Activated effector memory CD4-positive, alpha-beta T cell treated with Interleukin-2 at 50 U/mL for 16 hours (primary cell): ENCODE data around the gene DONSON.

ENCODE experiments used
- DNase-seq: peaks from one replicate; pipeline ENCODE4 v3.0.0-alpha.2; 2020

Gene DONSON

DNA sequence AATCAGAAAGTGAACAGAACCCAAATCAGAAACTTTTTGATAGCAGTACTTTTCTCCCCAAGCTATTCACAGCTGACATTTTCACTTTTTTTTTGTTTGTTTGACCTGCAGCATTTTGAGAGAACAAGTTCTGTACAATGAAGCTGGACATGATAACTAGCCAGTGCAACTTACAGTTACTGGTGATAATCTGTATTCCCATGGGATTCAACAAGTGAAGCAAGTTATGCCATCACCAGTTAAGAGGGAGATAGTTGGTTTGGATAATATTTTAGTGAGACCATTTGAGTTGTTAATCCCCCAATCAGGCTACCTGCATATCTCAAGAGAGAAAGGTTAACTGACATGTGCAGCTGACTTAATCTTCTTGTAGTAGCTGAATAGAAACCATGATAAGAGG is 27.5 kb downstream of the DONSON start:
- no peak for DNase-seq

DNA sequence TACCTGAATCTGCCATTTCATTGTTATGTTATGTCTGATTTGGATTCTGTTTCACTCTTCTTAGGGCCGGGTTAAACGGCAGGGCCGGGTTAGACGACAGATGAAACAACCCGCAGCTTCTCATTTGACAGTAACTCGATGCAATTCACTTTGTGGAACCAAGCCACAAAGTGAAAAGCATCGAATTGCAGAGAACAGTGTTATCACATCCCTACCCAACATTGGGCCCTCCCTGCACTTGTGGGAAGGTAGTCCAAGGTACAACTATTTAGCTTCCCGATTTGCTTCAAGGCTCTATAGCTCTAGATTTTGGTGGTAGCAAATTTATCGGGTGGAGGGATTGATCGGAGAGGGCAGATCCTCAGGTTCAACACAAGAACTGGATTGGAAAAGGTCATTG is 28.7 kb downstream of the DONSON start:
- no peak for DNase-seq

DNA sequence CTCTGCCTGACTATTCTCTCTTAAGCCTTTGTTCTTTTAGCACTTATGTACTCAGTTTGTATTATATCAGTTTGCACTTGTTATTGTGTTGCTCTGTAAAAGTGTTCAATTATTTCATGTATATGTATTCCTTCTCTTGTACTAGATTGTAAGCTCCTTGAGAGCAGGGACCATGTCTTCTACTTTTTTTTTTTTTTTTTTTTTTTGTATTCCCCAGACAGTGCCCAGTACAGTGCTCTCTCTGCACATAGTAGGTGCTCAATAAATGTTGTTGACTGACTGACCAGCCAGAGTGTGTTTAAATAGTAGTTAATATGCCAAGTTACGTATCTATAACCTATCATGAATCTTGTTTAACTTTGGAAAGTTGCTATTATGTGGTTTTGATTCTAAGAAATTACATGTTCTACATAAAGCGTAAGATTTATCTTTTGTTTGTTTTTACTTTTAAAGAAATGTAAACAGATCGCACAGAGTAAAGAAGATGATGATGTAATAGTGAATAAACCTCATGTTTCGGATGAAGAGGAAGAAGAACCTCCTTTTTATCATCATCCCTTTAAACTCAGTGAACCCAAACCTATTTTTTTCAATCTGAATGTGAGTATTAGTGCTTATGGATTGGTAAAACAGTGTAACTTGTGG is 29.6 kb downstream of the DONSON start:
- DNase-seq = no peak

DNA sequence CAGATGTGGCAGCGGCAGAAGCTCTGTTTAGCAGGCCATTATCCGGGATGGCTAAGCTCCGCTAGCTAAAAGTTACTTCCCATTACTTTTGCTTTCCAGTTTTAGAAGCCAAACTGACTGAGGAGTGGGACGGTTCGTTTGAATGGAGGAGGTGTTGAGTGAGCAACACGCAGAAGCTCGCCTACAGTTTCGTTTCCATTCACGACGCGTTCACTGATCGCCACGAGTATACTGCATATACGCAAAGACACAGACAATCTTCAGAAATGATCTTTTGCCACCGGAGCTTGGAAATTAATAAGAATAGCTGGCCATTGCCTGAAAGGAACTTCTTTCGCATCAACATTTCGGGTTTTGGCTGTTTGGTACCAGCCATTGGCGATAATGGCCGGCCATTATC is 31.0 kb downstream of the DONSON start:
- no peak for DNase-seq

DNA sequence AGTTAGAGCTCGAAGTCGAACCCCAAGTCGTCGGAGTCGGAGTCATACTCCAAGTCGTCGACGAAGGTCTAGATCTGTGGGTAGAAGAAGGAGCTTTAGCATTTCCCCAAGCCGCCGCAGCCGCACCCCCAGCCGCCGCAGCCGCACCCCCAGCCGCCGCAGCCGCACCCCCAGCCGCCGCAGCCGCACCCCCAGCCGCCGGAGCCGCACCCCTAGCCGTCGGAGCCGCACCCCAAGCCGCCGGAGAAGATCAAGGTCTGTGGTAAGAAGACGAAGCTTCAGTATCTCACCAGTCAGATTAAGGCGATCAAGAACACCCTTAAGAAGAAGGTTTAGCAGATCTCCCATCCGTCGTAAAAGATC is 33.5 kb downstream of the DONSON start:
- no peak for DNase-seq

DNA sequence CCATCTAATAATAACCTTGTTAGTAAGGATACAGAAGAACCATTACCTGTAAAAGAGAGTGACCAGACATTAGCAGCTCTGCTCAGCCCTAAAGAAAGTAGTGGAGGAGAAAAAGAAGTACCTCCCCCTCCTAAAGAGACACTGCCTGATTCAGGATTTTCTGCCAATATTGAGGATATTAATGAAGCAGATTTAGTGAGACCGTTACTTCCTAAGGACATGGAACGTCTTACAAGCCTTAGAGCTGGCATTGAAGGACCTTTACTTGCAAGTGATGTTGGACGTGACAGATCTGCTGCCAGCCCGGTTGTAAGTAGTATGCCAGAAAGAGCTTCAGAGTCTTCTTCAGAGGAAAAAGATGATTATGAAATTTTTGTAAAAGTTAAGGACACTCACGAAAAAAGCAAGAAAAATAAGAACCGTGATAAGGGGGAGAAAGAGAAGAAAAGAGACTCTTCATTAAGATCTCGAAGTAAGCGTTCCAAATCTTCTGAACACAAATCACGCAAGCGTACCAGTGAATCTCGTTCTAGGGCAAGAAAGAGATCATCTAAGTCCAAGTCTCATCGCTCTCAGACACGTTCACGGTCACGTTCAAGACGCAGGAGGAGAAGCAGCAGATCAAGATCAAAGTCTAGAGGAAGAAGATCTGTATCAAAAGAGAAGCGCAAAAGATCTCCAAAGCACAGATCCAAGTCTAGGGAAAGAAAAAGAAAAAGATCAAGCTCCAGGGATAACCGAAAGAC is 34.1 kb downstream of the DONSON start:
- no peak for DNase-seq

DNA sequence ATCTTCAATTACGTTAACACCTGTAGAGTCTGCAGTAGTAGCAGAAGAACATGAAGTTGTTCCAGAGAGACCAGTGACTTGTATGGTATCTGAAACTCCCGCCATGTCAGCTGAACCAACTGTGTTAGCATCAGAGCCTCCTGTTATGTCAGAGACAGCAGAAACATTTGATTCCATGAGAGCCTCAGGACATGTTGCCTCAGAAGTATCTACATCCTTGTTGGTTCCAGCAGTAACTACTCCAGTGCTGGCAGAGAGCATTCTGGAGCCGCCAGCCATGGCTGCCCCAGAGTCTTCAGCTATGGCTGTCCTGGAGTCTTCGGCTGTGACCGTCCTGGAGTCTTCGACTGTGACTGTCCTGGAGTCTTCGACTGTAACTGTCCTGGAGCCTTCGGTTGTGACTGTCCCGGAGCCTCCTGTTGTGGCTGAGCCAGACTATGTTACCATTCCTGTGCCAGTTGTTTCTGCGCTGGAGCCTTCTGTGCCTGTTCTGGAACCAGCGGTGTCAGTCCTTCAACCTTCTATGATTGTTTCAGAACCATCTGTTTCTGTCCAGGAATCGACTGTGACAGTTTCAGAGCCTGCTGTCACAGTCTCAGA is 35.4 kb downstream of the DONSON start:
- no peak for DNase-seq

DNA sequence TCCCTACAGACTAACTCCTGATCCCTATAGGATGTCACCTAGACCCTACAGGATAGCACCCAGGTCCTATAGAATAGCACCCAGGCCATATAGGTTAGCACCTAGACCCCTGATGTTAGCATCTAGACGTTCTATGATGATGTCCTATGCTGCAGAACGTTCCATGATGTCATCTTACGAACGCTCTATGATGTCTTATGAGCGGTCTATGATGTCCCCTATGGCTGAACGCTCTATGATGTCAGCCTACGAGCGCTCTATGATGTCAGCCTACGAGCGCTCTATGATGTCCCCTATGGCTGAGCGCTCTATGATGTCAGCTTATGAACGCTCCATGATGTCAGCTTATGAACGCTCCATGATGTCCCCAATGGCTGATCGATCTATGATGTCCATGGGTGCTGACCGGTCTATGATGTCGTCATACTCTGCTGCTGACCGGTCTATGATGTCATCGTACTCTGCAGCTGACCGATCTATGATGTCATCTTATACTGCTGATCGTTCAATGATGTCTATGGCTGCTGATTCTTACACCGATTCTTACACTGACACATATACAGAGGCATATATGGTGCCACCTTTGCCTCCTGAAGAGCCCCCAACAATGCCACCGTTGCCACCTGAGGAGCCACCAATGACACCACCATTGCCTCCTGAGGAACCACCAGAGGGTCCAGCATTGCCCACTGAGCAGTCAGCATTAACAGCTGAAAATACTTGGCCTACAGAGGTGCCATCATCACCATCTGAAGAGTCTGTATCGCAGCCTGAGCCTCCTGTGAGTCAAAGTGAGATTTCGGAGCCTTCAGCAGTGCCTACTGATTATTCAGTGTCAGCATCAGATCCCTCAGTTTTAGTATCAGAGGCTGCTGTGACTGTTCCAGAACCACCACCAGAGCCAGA is 36.1 kb downstream of the DONSON start:
- no peak for DNase-seq

DNA sequence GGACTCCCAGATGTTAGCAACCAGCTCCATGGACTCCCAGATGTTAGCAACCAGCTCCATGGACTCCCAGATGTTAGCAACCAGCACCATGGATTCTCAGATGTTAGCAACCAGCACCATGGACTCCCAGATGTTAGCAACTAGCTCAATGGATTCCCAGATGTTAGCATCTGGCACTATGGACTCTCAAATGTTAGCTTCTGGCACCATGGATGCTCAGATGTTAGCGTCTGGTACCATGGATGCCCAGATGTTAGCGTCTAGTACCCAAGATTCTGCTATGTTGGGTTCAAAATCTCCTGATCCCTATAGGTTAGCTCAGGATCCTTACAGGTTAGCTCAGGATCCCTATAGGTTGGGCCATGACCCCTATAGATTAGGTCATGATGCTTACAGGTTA is 36.8 kb downstream of the DONSON start:
- DNase-seq = no peak

DNA sequence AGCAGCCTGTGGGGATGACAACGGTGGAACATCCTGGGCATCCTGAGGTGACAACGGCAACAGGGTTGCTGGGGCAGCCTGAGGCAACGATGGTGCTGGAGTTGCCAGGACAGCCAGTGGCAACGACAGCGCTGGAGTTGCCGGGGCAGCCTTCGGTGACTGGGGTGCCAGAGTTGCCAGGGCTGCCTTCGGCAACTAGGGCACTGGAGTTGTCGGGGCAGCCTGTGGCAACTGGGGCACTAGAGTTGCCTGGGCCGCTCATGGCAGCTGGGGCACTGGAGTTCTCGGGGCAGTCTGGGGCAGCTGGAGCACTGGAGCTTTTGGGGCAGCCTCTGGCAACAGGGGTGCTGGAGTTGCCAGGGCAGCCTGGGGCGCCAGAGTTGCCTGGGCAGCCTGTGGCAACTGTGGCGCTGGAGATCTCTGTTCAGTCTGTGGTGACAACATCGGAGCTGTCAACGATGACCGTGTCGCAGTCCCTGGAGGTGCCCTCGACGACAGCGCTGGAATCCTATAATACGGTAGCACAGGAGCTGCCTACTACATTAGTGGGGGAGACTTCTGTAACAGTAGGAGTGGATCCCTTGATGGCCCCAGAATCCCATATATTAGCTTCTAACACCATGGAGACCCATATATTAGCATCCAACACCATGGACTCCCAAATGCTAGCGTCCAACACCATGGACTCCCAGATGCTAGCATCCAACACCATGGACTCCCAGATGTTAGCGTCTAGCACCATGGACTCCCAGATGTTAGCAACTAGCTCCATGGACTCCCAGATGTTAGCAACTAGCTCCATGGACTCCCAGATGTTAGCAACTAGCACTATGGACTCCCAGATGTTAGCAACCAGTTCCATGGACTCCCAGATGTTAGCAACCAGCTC is 37.5 kb downstream of the DONSON start:
- DNase-seq = no peak

DNA sequence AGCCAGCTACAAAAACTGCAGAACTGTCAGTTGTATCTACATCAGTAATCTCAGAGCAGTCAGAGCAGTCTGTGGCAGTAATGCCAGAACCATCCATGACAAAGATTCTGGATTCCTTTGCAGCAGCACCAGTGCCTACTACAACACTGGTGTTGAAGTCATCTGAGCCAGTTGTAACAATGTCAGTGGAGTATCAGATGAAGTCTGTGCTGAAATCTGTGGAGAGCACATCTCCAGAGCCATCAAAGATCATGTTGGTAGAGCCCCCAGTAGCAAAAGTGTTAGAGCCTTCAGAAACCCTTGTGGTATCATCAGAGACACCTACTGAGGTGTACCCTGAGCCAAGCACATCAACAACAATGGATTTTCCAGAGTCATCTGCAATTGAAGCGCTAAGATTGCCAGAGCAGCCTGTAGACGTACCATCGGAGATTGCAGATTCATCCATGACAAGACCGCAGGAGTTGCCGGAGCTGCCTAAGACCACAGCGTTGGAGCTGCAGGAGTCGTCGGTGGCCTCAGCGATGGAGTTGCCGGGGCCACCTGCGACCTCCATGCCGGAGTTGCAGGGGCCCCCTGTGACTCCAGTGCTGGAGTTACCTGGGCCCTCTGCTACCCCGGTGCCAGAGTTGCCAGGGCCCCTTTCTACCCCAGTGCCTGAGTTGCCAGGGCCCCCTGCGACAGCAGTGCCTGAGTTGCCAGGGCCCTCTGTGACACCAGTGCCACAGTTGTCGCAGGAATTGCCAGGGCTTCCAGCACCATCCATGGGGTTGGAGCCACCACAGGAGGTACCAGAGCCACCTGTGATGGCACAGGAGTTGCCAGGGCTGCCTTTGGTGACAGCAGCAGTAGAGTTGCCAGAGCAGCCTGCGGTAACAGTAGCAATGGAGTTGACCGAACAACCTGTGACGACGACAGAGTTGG is 38.4 kb downstream of the DONSON start:
- DNase-seq = no peak

DNA sequence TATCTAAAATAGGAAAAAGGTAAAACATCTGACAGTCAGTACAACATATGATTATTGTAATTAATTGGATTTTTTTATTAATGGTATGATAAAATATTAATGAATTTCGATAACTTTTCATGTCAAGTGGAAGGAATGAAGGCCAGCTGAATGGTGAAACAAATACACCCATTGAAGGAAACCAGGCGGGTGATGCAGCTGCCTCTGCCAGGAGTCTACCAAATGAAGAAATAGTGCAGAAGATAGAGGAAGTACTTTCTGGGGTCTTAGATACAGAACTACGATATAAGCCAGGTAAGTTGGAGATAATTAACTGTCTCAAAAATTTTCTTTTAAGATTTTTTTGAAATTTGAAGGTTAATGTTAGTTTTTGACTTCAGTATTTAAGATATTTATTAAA is 42.4 kb downstream of the DONSON start:
- no peak for DNase-seq

DNA sequence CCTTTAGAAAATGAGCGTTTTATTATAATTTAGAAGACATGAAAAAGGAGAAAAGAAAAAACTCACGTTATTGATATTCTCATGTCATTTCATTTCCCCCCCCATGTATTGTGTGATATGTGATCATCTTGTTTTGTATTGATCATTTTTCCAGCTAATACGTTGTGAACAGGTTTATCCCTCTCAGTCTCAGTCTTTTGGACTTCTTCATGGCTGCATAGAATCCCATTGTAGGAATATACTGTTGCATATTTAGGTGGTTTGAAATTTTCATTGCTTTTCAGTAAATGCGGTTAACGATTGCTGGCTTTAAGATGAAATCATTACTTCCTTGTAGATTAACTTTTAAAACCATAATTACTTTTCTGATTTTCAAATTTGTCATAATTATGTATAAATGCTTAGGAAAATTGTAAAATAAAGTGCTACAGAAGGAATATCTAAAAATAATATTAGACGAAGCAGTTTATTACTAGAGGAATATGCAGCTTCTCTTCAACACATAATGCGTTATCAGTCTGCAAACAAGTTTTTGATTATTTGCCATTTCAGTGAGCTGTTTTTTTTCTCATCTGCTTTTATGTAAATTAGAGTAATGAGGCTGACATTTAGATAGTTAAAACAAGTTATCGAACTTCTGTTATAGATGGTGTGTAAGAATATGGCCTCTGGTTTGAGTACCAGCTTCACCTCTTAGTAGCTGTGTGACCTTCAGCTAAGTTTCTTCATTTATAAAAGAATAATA is 43.9 kb downstream of the DONSON start:
- DNase-seq = no peak

DNA sequence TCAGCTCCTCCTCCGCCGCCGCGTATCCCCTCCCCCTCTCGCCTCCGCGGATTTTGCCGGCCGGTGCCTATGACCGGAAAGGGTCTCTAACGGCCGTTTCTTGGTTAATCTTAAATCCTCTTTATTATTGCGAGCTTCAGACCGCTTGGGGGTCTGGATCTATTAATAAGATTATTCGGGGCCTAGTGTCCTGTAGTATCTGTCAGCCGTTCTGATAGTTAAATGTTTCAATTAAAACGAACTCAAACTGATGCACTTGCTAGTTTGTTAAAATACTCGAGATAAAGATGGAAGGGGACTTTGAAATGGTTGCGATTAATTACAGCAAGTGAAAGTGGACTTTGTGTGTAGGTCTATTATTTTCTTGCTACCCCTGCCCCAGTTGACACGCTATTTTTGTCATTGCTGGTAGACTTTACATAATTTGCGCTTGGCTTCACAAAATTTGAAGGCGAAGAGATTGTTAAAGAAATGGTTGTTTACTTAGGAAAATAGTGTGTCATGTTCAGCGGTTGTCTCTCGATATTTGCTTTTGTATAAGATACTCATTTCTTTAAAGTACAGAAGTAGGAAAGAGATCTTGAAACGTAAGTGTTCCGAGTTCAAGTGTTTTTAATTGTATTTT is 44.9 kb downstream of the DONSON start:
- no peak for DNase-seq

DNA sequence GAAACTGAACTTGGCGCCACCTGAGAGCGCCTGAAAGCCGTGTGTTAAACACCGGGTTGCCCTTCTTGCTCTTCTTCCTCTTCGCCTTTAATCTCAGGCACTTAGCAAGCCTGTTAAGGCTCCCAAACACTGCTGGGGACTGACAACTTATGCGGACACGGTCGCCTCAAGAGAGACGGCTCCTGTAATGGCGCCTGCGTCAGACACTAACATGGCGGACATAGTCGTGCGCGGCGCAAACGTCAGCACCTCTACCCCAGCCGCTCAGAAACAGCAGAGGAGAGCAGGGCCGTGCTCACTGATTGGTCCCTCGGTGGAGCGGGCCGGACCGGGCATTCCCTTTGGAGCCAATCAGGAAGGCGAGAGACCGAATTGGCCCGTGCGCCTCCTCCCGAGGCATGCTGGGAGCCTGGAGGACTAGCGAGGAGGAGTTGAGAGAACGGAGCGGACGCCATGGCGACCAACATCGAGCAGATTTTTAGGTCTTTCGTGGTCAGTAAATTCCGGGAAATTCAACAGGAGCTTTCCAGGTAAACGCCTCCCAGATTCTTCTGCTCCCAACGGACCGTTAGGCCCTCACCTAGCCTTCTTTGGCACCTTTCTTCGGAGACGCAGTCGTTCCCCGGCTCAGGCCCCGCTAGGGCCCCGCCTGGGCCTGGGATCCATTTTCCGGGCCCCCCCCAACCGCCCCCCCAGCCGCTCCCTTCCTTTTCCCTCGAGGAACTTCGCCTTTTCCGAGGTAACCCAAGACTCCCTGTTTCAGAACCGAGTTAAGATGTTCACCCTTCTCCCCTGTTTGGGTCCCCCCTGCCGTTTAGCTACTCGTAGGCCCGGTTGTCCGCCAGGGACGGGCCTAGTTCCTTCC is 45.6 kb downstream of the DONSON start, which contains the start of gene SON:
Gene SON, plus strand, starts transcription at position 399 of the 865 bp plus-strand sequence. Its CDS starts 55 bp downstream, at position 454.
- peak; percentile 96 for DNase-seq

DNA sequence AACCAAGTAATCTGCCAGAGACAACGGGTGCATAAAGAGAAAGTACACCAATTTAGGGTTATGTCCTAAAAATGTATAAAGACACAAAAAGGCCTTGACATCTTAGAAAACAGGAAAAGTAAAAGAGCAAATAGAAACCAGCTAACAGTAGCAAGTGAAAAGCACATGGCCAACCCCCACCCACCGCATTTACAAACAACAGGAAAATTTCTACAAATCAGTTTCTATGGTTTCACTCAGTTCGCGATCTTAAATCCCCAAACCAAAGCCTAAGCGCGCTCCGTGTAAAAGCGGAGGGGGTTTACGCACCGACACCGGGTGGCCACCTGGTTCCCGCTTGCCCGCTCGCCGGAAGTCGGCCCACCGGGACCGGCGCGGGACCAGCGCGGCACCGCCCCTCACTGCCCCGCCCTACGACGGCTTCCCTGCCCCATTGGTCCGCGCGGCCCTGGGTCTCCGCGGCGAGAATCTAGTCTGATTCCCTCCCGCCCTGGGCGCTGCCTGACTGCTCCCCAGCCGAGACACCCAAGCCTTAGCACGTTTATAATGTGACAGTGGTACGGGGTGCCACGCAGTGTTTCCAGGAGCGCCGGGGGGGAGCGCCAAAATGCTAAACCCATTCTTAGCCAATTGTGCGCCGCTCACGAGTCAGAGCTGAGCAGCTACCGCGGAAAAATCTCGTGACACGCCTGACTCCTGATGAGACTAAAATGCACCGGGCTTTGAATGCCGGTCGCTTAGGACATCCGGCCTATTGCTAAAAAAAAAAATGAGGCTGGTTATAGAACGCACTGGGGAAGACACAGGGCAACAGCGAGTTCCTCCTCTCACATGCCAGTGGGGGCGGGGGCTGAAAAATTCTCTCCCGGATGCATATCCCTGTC is 46.5 kb downstream of the DONSON start, which contains the start of gene GART:
Gene GART, minus strand, starts transcription at position 362 of the 884 bp plus-strand sequence. CDS start 2,802 bp downstream, outside the sequence.
- peak; percentile 75 for DNase-seq

DNA sequence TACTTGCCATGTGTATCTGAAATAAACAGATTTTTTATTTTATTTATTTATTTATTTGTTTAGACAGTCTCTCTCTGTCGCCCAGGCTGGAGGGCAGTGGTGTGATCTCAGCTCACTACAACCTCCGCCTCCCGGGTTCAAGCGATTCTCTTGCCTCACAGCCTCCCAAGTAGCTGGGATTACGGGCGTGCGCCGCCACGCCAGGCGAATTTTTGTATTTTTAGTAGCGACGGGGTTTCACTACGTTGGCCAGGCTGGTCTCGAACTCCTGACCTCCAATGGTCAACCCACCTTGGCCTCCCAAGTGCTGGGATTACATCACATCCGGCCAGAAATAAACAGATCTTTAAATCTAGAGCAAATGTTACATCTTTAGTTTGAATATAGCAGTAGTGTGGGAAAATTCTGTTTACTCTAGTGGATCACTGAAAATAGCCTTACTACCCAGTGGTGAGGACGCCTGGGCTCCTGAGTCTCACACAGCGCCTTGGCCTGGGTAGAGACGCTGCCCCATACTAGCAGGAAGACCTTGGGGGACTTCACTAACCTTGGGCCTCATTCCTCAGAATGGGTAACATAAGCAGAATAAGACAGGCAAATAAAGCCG is 47.3 kb downstream of the DONSON start:
- no peak for DNase-seq
